ENCODE measurements around the gene LRRC46.

LRRC46 gene

DNA sequence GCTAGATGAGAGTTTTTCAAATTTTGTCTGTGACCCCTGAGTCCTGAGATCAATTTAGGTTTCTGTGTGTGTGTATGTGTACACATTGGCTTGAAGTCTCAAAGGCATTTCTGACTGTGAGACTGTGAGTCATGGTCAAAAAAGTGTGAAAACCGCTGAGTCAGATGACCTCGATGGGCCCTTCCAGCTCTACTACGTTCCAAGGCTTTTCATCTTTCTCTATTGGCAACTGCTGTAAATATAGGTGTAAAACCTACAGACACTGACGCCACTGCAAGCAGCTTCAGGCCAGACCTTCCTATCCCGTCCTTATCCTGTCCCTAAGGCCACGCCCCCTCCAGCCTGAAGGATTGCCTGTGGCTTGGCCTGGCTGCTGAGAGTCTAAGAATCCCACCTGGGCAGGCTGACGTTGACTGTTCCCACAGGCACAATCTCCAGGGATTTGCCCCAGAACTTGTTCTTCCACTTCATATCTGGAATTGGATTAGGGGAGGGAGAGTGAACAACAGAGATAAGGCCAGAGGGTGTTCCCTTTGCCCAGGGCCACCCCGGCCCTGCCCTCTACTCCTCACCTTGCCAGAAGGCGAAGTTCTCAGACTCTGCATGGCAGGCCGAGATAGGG is 21.2 kb upstream of the LRRC46 start:
- peak; percentile 87 for DNase-seq

GRCh38 chr17:47810901-47811635 is 20.4 kb upstream of the LRRC46 start:
- DNase-seq: no peak

- no peak for DNase-seq
These were observed 19.8 kb upstream of the LRRC46 start for GRCh38 chr17:47811709-47812108.

DNA sequence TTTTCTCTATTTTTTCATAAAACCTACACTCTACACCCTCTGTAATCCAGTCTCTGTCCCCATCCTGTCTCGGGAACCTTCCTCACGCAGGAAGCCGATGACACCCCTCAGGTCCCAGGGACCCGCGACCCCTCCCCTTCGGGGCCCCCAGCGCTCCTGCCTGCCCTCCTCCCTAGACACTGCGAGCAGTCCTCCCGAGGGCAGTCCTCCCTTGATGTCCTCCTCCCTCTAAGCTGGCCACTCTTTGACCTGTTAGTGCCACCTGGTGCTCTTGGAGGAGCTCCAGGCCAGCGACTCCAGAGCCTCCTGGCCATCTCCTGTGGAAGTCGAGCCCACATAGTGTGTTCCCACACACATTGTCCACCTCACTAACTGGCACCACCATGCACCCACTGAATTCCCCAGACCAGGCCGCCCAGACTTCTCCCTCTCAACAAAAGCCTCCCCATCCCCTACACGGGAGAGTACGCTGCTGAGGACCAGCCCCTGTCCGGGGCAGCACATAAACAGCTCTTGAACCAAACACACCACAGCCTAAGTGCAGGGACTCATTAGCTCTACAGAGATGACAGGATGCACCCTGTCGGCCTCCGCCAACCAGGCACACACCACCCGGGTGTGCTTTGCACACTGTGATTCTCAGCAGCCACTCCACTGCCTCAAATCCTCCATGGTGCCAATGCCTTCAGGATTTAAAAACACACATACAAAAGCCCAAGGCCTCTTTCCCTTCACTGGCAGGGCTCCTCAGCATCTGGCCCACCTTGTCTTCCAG is 19.1 kb upstream of the LRRC46 start:
- DNase-seq: no peak

GRCh38 chr17:47813077-47813476 is 18.4 kb upstream of the LRRC46 start:
- DNase-seq: no peak

DNA sequence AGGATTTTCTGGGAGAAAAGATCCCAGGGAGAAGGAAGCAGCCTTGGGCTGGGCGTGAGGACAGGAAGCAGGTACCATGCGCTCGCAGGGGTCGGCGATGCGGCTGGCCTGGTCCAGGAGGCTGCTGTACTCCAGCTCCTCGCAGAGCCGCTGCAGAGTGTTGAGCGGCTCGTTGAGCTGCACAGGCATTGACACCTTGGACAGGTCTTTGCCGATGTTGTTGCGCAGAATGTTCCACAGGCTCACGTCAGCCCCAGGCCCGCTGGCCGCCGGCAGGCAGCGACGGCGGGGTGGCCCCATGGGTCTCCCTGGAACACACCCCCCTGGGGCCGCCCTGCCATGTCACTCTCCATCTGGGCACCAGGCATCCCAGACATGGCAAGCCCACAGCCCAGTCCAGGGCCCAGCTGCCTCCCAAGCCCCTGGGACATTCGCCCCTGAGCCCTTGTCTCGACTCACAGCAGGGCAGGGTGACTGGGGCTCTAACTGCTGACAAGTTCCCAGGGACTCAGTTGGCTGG is 17.9 kb upstream of the LRRC46 start:
- no peak for DNase-seq

DNA sequence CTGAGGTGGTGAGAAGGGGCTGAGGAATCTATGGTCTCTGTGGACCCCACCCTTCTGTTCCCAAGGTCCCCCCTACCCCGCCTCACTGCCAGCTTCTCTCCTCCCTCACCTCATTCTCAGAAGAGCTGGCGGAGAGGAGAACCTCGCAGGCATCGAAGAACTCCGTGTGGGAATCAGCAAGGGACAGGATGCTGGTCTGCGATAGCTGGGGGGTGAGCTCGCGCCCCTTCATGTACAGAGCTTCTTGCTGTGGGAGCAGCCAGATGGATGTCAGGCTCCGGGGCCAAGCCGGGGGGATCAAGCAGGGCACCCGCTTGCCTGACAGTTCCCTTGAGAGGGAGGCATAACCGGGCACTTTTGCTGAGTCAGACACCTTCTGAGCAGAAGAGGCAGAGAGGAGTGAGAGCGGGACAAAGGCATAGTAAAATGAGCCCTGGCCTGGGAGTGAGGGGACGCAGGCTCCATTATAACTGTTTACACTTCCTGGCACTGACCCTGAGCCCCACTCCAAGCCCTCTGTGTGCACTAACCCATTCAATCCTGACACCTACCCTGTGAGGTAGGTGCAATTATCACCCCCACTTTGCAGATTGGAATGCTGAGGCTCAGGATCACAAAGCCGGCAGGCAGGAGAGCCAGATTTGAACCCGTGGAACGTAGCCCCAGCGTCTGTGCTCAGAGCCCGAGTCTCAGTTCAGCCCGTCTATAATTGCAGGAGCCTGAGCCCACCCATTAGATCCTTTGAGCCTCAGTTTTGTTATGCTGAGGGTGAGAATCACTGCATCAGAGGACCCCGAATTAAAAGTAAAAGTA is 16.2 kb upstream of the LRRC46 start:
- DNase-seq: no peak

GRCh38 chr17:47816111-47816735 is 15.2 kb upstream of the LRRC46 start:
- no peak for DNase-seq

- DNase-seq: no peak
These were observed 14.5 kb upstream of the LRRC46 start for GRCh38 chr17:47816947-47817346.

- DNase-seq: no peak
These were observed 13.3 kb upstream of the LRRC46 start for GRCh38 chr17:47818002-47818695.

- no peak for DNase-seq
These were observed 12.0 kb upstream of the LRRC46 start for GRCh38 chr17:47819475-47819874.

GRCh38 chr17:47820033-47820789 is 11.3 kb upstream of the LRRC46 start:
- DNase-seq: no peak

DNA sequence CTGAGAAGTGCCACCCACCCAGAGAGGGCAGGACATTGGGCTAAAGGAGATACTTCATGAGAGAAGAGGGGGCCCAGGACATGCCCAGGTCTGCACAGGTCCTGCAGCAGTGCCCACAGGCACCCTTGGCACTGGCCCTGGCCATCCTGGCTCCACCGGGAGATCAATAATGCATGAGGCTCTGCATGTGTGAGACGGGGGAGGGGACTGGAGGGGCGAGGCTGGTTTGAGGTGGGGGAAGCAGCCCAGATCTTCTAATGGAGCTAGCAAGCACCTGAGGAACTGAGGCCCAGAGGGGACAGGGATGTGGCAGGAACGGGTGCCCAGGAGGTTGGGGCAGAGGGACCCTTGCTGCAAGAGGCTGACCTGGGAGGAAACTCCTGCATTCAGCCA is 10.4 kb upstream of the LRRC46 start:
- no peak for DNase-seq

DNA sequence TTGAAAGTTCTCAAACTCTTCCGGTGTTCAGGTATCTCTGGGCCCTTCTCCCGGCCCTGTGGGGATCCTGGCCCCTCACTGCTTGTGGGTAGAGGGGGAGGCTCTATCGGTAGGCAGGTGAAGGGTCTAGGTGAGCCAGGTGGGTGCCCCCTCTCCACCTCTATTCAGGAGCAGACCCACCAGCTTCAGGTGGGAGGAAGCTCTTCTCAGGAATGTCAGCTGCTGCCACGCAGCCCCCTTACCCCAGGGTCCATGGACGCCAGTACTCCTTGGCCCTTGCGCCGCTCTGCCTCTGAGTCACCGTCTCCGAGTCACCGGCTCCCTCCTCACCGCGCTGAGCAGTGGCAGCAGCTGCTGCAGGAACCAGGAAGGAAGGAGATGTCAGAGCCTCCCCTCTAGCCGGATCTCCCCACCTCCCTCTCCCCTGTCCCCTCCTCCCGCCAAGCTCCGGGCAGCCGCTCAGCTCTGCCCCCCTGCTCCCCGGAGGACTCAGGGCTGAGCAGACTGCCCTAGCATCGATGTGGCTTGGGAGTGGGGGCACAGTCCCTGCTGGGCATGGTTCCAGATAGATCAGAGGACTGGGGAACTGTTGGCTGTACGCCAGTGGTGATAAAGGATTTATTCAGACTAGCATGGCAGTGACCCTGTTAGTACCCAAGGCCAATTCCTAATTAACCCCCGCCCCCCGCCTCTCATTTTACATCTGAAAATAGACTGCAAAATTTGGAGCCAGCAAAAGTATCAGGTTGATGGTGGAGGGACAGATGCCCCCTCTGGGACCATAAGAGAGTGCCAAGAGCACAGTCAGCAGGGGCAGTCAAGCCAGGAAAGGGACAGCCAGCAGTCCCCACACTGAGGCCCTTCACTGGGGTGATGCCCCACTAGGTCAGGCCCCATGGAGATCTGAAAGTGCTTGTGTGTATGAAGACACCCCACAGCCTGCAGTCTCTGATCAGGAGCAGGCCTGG is 9.8 kb upstream of the LRRC46 start, which contains the start of gene OSBPL7:
Gene OSBPL7, minus strand, starts transcription at position 371 of the 968 bp plus-strand sequence. CDS start 1,516 bp downstream, outside the sequence.
- DNase-seq: peak; percentile 87

- DNase-seq: no peak
These were observed 8.7 kb upstream of the LRRC46 start for GRCh38 chr17:47822785-47823184.

DNA sequence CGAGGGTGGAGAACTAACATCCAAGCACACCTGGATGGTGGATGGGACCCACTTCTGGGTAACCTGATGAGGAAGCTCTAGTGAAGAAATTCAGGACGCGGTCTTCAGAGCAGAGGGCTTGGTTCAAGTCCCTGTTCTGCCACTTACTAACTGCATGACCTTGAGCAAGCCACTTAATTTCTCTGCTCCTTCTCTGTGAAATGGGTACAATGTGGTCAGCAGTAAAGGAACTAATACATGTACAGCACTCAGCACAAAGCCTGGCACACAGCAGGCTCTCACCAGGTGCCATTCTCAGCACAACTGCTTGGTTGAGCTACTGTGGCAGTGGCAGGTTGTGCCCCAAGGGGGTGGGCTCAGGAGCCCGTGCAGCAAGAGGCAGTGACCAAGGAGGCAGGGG is 8.0 kb upstream of the LRRC46 start:
- no peak for DNase-seq

DNA sequence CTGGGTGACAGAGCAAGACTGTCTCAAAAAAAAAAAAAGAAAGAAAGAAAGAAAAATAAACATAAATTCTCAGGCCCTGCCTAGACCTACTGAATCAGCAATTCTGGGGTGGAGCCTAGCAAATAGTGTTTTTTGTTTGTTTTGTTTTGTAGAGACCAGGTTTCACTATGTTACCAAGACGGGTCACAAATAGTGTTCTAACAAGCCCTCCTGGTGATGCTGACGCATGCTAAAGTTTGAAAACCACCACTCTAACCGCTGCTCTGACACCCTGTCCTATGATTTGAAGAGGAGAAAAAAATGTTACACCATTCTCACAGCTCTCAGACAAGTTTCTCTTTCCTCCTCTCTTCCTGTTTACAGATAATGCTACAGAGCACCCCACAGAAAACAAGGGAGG is 1.6 kb upstream of the LRRC46 start:
- no peak for DNase-seq

- DNase-seq: no peak
These were observed 971 bp upstream of the LRRC46 start for GRCh38 chr17:47830396-47831002.

GRCh38 chr17:47831934-47832327 is 461 bp downstream of the LRRC46 start:
- DNase-seq: no peak

Data from kidney glomerular epithelial cell (primary cell).